HepG2 (cell line): ENCODE results near the gene SGO1. TPM values are rescaled to one million over a fixed set of nuclear protein-coding genes. Genes with fewer than 3 reads are reported as not detected.
A peak's percentile ranks its signal among the peaks of the same experiment; 100 is the strongest.

Experiments used
- FOXJ3 ChIP-seq: sonication (generic); formaldehyde crosslinking; IDR thresholded peaks from 2 replicates; pipeline ENCODE4 v1.4.0; 2020; ENCODE audit warnings: missing genetic modification reagents, mild to moderate bottlenecking, borderline replicate concordance
- GATAD1 ChIP-seq: IDR thresholded peaks from 2 replicates; pipeline ENCODE4 v1.6.1; 2016; ENCODE audit warnings: missing genetic modification reagents, missing compliant biosample characterization
- HOXA5 ChIP-seq: sonication (generic); formaldehyde crosslinking; IDR thresholded peaks from 2 replicates; pipeline ENCODE4 v1.4.0; 2020; ENCODE audit warnings: missing genetic modification reagents
- MTA3 ChIP-seq: sonication (generic); formaldehyde crosslinking; IDR thresholded peaks from 2 replicates; pipeline ENCODE4 v1.4.0; 2020; ENCODE audit warnings: missing genetic modification reagents
- MTF2 ChIP-seq: sonication (generic); formaldehyde crosslinking; IDR thresholded peaks from 2 replicates; pipeline ENCODE4 v1.5.0; 2020; ENCODE audit warnings: missing genetic modification reagents, borderline replicate concordance
- MYC ChIP-seq: sonication (generic); formaldehyde crosslinking; IDR thresholded peaks from 2 replicates; pipeline ENCODE4 v1.9.0; 2021; ENCODE audit warnings: missing genetic modification reagents, borderline replicate concordance
- MYPOP ChIP-seq: sonication (generic); formaldehyde crosslinking; IDR thresholded peaks from 2 replicates; pipeline ENCODE4 v1.8.1; 2023; ENCODE audit warnings: mild to moderate bottlenecking, moderate library complexity, missing genetic modification reagents
- PRDM15 ChIP-seq: sonication (generic); formaldehyde crosslinking; IDR thresholded peaks from 2 replicates; pipeline ENCODE4 v1.4.0; 2020; ENCODE audit warnings: missing genetic modification reagents
- RELA ChIP-seq: sonication (generic); formaldehyde crosslinking; IDR thresholded peaks from 2 replicates; pipeline ENCODE4 v1.4.0; 2020; ENCODE audit warnings: missing genetic modification reagents
- SMC3 ChIP-seq: IDR thresholded peaks from 2 replicates; pipeline ENCODE4 v1.6.1; 2011; ENCODE audit warnings: low read length, improper control_type of control experiment
- XBP1 ChIP-seq: sonication (generic); formaldehyde crosslinking; IDR thresholded peaks from 2 replicates; pipeline ENCODE4 v1.5.0; 2020; ENCODE audit warnings: missing genetic modification reagents
- ZIK1 ChIP-seq: sonication (generic); formaldehyde crosslinking; IDR thresholded peaks from 2 replicates; pipeline ENCODE4 v1.5.0; 2020; ENCODE audit warnings: mild to moderate bottlenecking, low read depth, missing genetic modification reagents, borderline replicate concordance
- ZNF10 ChIP-seq: sonication (generic); formaldehyde crosslinking; IDR thresholded peaks from 2 replicates; pipeline ENCODE4 v1.4.0; 2020; ENCODE audit warnings: mild to moderate bottlenecking, low read depth, missing genetic modification reagents, borderline replicate concordance
- ZNF275 ChIP-seq: sonication (generic); formaldehyde crosslinking; IDR thresholded peaks from 2 replicates; pipeline ENCODE4 v1.8.0; 2022; ENCODE audit warnings: missing genetic modification reagents, mild to moderate bottlenecking, inconsistent platforms, borderline replicate concordance
- ZNF547 ChIP-seq: sonication (generic); formaldehyde crosslinking; IDR thresholded peaks from 2 replicates; pipeline ENCODE4 v1.5.1; 2020; ENCODE audit warnings: mild to moderate bottlenecking, missing genetic modification reagents
- ZNF569 ChIP-seq: sonication (generic); formaldehyde crosslinking; IDR thresholded peaks from 2 replicates; pipeline ENCODE4 v1.5.0; 2020; ENCODE audit warnings: mild to moderate bottlenecking, missing genetic modification reagents, moderate library complexity, borderline replicate concordance
- ZNF704 ChIP-seq: sonication (generic); formaldehyde crosslinking; IDR thresholded peaks from 2 replicates; pipeline ENCODE4 v1.8.1; 2023; ENCODE audit warnings: mild to moderate bottlenecking, inconsistent platforms, moderate library complexity, missing genetic modification reagents, borderline replicate concordance
- ZNF713 ChIP-seq: sonication (generic); formaldehyde crosslinking; IDR thresholded peaks from 2 replicates; pipeline ENCODE4 v1.4.0; 2020; ENCODE audit warnings: mild to moderate bottlenecking, missing genetic modification reagents
- ZNF770 ChIP-seq: sonication (generic); formaldehyde crosslinking; IDR thresholded peaks from 2 replicates; pipeline ENCODE4 v1.5.0; 2020; ENCODE audit warnings: mild to moderate bottlenecking, missing genetic modification reagents
- polyA plus RNA-seq, 8 experiments: library from polyadenylated mRNA; depleted of rRNA in 3 of 8; stranded (reverse) in 7 of 8; unstranded in 1 of 8; fragments of >200 nt; fragmentation: Illumina TruSeq in 4 of 8; extraction: Trizol in 4 of 8; gene quantifications; 2 replicates each; pipeline versions ENCODE4 v1.2.1 to v1.2.3, GENCODE V29; 2011 to 2016; ENCODE audit warnings: low read depth in 4 of 8, missing spikeins in 1 of 8, mixed read lengths in 1 of 8; ENCODE audit not compliant: insufficient read depth in 1 of 8
- total RNA-seq, 5 experiments: library from RNA; depleted of rRNA; stranded (reverse); fragments of >200 nt; fragmentation: Illumina TruSeq; extraction: Trizol; gene quantifications; 2 replicates each; pipeline ENCODE4 v1.2.3, GENCODE V29; 2016; ENCODE audit warnings: low read depth in 1 of 5

The SGO1 gene
- total and polyA plus RNA-seq, 2 of the 13 experiments (the other 11 are each of a cell fraction or from before 2014, with no cell fraction given), result 2.1 to 16.1 TPM

- TF ChIP-seq MYC, result peak; percentile 75
- TF ChIP-seq MYPOP, result peak; percentile 50; the same call in 1 of the 2 replicates
- TF ChIP-seq FOXJ3, result no peak
- TF ChIP-seq ZIK1 (CRISPR knock-in tag), result 0 out of 2 replicates have a peak, but pooled peaks have one; percentile 42
- no peak for TF ChIP-seq HOXA5 (CRISPR knock-in tag)
- peak; percentile 48; the same call in 1 of the 2 replicates for TF ChIP-seq ZNF547 (CRISPR knock-in tag)
- TF ChIP-seq ZNF569, result no peak
- no peak for TF ChIP-seq XBP1 (CRISPR knock-in tag)
- no peak for TF ChIP-seq ZNF704 (CRISPR knock-in tag)
- TF ChIP-seq PRDM15, result no peak
- TF ChIP-seq MTF2, result peak; percentile 77; the same call in 1 of the 2 replicates
- TF ChIP-seq ZNF275 (CRISPR knock-in tag), result no peak
- TF ChIP-seq ZNF10 (CRISPR knock-in tag), result no peak
- no peak for TF ChIP-seq MTA3 (CRISPR knock-in tag)
- peak; percentile 68; the same call in 1 of the 2 replicates for TF ChIP-seq ZNF713 (CRISPR knock-in tag)
- no peak for TF ChIP-seq RELA
- TF ChIP-seq GATAD1, result peak; percentile 93
- no peak for TF ChIP-seq SMC3
- no peak for TF ChIP-seq ZNF770 (CRISPR knock-in tag)
Observed at GRCh38 chr3:20185679-20186599, at the start of gene SGO1 (continued).
